Measurements from ENCODE around the gene XYLB. TPM values are rescaled to one million over a fixed set of nuclear protein-coding genes. Genes with fewer than 3 reads are reported as not detected.
A peak's percentile ranks its signal among the peaks of the same experiment; 100 is the strongest.

Gene XYLB
- total and polyA plus RNA-seq, 4 experiments from 2014 or later: 0.22 to 0.61 (median 0.47) TPM

DNA sequence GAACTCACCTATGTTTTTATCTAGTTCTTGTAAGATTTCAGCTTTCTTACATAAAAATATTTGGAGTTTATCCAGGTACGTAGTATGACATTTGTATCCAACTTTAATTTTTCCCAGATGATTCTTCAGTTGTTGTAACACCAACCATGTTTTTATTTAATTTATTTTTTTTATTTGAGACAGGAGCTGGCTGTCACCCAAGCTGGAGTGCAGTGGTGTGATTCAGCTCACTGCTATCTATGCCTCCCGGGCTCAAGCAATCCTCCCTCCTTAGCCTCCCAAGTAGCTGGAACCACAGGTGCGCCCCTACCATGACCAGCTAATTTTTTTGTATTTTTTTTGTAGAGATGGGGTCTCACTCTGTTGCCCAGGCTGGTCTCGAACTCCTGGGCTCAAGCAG, 6.6 kb downstream of the XYLB start:
- Mint-ChIP-seq H3K4me1 (peaks cover 0 to 2% (median under 1%) of the 10 kb centered on the region in 4 donors), H3K4me3 (no peak overlapping the region), H3K27me3 (no peaks in the 10 kb centered on the region), H3K9me3 (no peaks in the 10 kb centered on the region), H3K36me3 (no peaks in the 10 kb centered on the region), H3K27ac (no peak overlapping the region)
- intact Hi-C loops (cut with micrococcal nuclease): no loop called here
- ChIA-PET CTCF (ENCODE audit: partially characterized antibody) (interaction anchor here (1.3 kb wide), 1 partner anchor 127 kb away, joined by 8 read pairs; no protein-coding TSS in a partner anchor), POLR2A (ENCODE audit: partially characterized antibody) (no interaction called here)
- no peak for DNase-seq
- Histone ChIP-seq H3K27me3 (ENCODE audit: insufficient read depth, low read length) (no peaks in the 10 kb centered on the region), H3K4me3 (ENCODE audit: low read length in 2 of 2) (no peak overlapping the region), H3K9me3 (ENCODE audit: control insufficient read depth in 1 of 2, low read length in 2 of 2) (no peaks in the 10 kb centered on the region), H3K27ac (ENCODE audit: low read depth, low read length) (no peak overlapping the region), H3K4me1 (ENCODE audit: insufficient read depth, low read length) (no peaks in the 10 kb centered on the region), H3K36me3 (ENCODE audit: insufficient read depth, low read length) (no peaks in the 10 kb centered on the region)

DNA sequence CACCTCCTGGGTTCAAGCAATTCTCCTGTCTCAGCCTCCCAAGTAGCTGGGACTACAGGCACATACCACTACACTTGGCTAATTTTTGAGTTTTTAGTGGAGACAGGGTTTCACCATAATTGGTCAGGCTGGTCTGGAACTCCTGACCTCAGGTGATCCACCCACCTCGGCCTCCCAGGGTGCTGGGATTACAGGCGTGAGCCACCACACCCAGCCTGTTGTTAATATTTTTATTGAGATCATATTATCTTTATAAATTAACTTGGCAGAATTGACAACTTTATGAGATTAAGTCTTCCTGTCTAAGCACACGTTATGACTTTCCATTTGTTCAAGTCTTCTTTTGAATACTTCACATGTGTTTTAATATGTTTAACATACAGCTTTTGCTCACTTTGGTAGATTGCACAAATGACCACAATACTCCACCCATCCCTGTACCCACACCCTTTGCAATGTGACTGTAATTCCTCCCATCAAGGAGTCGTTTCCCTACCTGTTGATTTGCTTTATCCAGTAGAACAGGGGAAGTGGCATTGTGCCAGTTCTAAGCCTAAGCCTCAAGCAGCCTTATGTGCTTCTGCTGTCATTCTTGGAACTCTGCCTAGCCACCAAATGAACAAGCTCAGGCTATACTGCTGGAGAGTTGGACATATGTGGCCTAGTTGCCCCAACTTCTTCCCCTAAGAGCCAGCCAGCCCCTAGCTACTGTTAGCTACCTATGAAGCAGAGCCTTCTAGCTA, 8.2 kb downstream of the XYLB start:
- Histone ChIP-seq H3K4me3 (ENCODE audit: low read length in 2 of 2) (no peak overlapping the region), H3K9me3 (ENCODE audit: control insufficient read depth in 1 of 2, low read length in 2 of 2) (no peaks in the 10 kb centered on the region), H3K27ac (ENCODE audit: low read depth, low read length) (no peak overlapping the region), H3K36me3 (ENCODE audit: insufficient read depth, low read length) (no peaks in the 10 kb centered on the region), H3K4me1 (ENCODE audit: insufficient read depth, low read length) (no peaks in the 10 kb centered on the region), H3K27me3 (ENCODE audit: insufficient read depth, low read length) (no peaks in the 10 kb centered on the region)
- Mint-ChIP-seq H3K9me3 (no peaks in the 10 kb centered on the region), H3K27ac (peak overlapping the region in 1 of 7 donors; percentile 9), H3K4me3 (no peak overlapping the region), H3K36me3 (no peaks in the 10 kb centered on the region), H3K4me1 (no peaks in the 10 kb centered on the region), H3K27me3 (no peaks in the 10 kb centered on the region)
- DNase-seq: no peak
- CTCF ChIA-PET (ENCODE audit: partially characterized antibody): interaction anchor here (1.1 to 1.6 kb wide), 2 partner anchors 8 to 126 kb away, joined by 3 to 12 read pairs; partner anchors contain the start of gene XYLB
- intact Hi-C loops (cut with micrococcal nuclease): no loop called here
- POLR2A ChIA-PET (ENCODE audit: partially characterized antibody): no interaction called here

GRCh38 chr3:38359038-38359437, 12.5 kb downstream of the XYLB start:
- Histone ChIP-seq H3K4me1 (ENCODE audit: insufficient read depth, low read length) (no peaks in the 10 kb centered on the region), H3K27ac (ENCODE audit: low read depth, low read length) (no peak overlapping the region), H3K36me3 (ENCODE audit: insufficient read depth, low read length) (no peaks in the 10 kb centered on the region), H3K9me3 (ENCODE audit: control insufficient read depth in 1 of 2, low read length in 2 of 2) (no peaks in the 10 kb centered on the region), H3K27me3 (ENCODE audit: insufficient read depth, low read length) (no peaks in the 10 kb centered on the region), H3K4me3 (ENCODE audit: low read length in 2 of 2) (no peak overlapping the region)
- DNase-seq: no peak
- intact Hi-C loops (cut with micrococcal nuclease): no loop called here
- no peaks in the 10 kb centered on the region for H3K36me3 Mint-ChIP-seq
- H3K4me3 Mint-ChIP-seq: no peak overlapping the region
- no peaks in the 10 kb centered on the region for H3K9me3 Mint-ChIP-seq
- H3K4me1 Mint-ChIP-seq: peaks cover 0 to under 1% (median under 1%) of the 10 kb centered on the region in 4 donors
- no peaks in the 10 kb centered on the region for H3K27me3 Mint-ChIP-seq
- no peak overlapping the region for H3K27ac Mint-ChIP-seq
- CTCF ChIA-PET (ENCODE audit: partially characterized antibody): interaction anchor here (1.7 kb wide), 1 partner anchor 13 kb away, joined by 7 read pairs; the partner anchor contains the start of gene XYLB
- POLR2A ChIA-PET (ENCODE audit: partially characterized antibody): no interaction called here

- Mint-ChIP-seq H3K4me1 (peaks cover 5 to 9% (median 7%) of the 10 kb centered on the region in 4 donors), H3K36me3 (no peaks in the 10 kb centered on the region), H3K4me3 (no peak overlapping the region), H3K27ac (no peak overlapping the region), H3K9me3 (no peaks in the 10 kb centered on the region), H3K27me3 (no peaks in the 10 kb centered on the region)
- ChIA-PET CTCF (ENCODE audit: partially characterized antibody) (no interaction called here), POLR2A (ENCODE audit: partially characterized antibody) (no interaction called here)
- no peaks in the 10 kb centered on the region for H3K36me3 ChIP-seq (ENCODE audit: insufficient read depth, low read length)
- intact Hi-C loops (cut with micrococcal nuclease): no loop called here
- peaks cover 6% of the 10 kb centered on the region for H3K4me1 ChIP-seq (ENCODE audit: insufficient read depth, low read length)
- H3K27me3 ChIP-seq (ENCODE audit: insufficient read depth, low read length): no peaks in the 10 kb centered on the region
- no peak overlapping the region for H3K4me3 ChIP-seq (ENCODE audit: low read length in 2 of 2)
- no peak for DNase-seq
- no peaks in the 10 kb centered on the region for H3K9me3 ChIP-seq (ENCODE audit: control insufficient read depth in 1 of 2, low read length in 2 of 2)
- no peak overlapping the region for H3K27ac ChIP-seq (ENCODE audit: low read depth, low read length)
These were observed 13.8 kb downstream of the XYLB start for GRCh38 chr3:38360345-38360744.

DNA sequence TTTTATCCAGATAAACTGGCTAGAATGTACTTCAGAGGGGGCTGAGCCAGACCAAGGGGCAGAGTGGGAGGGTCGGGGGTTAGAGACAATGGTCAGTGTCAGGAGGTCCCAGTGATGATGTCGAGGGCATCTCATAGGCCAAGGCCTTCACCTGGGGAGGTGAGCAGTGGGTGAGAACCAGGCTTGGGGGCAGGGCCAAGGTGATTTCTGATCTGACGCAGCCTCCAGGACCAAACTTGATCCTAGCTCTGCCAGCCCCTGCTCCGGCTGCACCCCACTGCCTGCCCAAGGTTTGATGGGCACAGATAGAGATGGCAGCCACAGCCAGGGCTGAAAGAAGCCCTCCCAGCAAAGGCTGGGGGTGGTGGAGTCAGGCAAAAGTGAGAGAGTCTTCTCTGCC, 14.9 kb downstream of the XYLB start:
- H3K27ac Mint-ChIP-seq: peak overlapping the region in 2 of 7 donors; percentile 42 to 48

DNA sequence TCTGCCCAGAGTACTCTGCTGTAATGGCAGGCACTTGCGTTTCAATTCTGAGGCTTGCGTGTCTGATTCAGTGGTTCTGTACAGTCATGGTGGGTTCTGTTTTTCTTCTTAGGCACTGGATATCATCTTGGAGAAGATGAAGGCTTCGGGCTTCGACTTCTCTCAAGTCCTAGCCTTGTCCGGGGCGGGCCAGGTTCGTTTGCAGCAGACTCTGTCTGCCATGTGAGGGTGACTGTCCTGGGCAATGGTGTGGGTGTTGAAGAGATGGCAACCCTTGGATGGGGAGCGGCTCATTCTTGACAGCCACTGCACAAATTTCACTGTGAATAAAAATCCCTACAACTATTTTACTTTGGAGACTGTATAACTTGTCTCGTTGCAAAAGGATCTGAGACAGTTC, 16.2 kb downstream of the XYLB start:
- Mint-ChIP-seq H3K27ac (no peak overlapping the region), H3K4me1 (peaks cover 5 to 9% (median 7%) of the 10 kb centered on the region in 4 donors), H3K36me3 (no peaks in the 10 kb centered on the region), H3K27me3 (no peaks in the 10 kb centered on the region), H3K4me3 (no peak overlapping the region), H3K9me3 (no peaks in the 10 kb centered on the region)
- H3K4me1 ChIP-seq (ENCODE audit: insufficient read depth, low read length): peaks cover 6% of the 10 kb centered on the region
- H3K27ac ChIP-seq (ENCODE audit: low read depth, low read length): no peak overlapping the region
- ChIA-PET CTCF (ENCODE audit: partially characterized antibody) (interaction anchor here (1.2 kb wide), 1 partner anchor 117 kb away, joined by 5 read pairs; no protein-coding TSS in a partner anchor), POLR2A (ENCODE audit: partially characterized antibody) (no interaction called here)
- no peaks in the 10 kb centered on the region for H3K27me3 ChIP-seq (ENCODE audit: insufficient read depth, low read length)
- DNase-seq: no peak
- no peak overlapping the region for H3K4me3 ChIP-seq (ENCODE audit: low read length in 2 of 2)
- intact Hi-C loops (cut with micrococcal nuclease): no loop called here
- H3K9me3 ChIP-seq (ENCODE audit: control insufficient read depth in 1 of 2, low read length in 2 of 2): no peaks in the 10 kb centered on the region
- H3K36me3 ChIP-seq (ENCODE audit: insufficient read depth, low read length): no peaks in the 10 kb centered on the region

More for the DNA sequence above, 14.9 kb downstream of the XYLB start:
- H3K4me3 Mint-ChIP-seq: no peak overlapping the region
- POLR2A ChIA-PET (ENCODE audit: partially characterized antibody): interaction anchor here (0.6 kb wide), 1 partner anchor 501 kb away, joined by 3 read pairs; no protein-coding TSS in a partner anchor
- no peaks in the 10 kb centered on the region for H3K36me3 Mint-ChIP-seq
- H3K9me3 ChIP-seq (ENCODE audit: control insufficient read depth in 1 of 2, low read length in 2 of 2): no peaks in the 10 kb centered on the region
- no peaks in the 10 kb centered on the region for H3K9me3 Mint-ChIP-seq
- no peak for DNase-seq
- no peak overlapping the region for H3K27ac ChIP-seq (ENCODE audit: low read depth, low read length)
- H3K4me3 ChIP-seq (ENCODE audit: low read length in 2 of 2): no peak overlapping the region
- H3K4me1 Mint-ChIP-seq: peaks cover 5 to 9% (median 7%) of the 10 kb centered on the region in 4 donors
- intact Hi-C loops (cut with micrococcal nuclease): no loop called here
- H3K36me3 ChIP-seq (ENCODE audit: insufficient read depth, low read length): no peaks in the 10 kb centered on the region
- H3K27me3 ChIP-seq (ENCODE audit: insufficient read depth, low read length): no peaks in the 10 kb centered on the region
- peaks cover 6% of the 10 kb centered on the region for H3K4me1 ChIP-seq (ENCODE audit: insufficient read depth, low read length)
- no peaks in the 10 kb centered on the region for H3K27me3 Mint-ChIP-seq
- CTCF ChIA-PET (ENCODE audit: partially characterized antibody): interaction anchor here (1.2 to 1.7 kb wide), 2 partner anchors 15 to 119 kb away, joined by 4 to 5 read pairs; partner anchors contain the start of gene XYLB

DNA sequence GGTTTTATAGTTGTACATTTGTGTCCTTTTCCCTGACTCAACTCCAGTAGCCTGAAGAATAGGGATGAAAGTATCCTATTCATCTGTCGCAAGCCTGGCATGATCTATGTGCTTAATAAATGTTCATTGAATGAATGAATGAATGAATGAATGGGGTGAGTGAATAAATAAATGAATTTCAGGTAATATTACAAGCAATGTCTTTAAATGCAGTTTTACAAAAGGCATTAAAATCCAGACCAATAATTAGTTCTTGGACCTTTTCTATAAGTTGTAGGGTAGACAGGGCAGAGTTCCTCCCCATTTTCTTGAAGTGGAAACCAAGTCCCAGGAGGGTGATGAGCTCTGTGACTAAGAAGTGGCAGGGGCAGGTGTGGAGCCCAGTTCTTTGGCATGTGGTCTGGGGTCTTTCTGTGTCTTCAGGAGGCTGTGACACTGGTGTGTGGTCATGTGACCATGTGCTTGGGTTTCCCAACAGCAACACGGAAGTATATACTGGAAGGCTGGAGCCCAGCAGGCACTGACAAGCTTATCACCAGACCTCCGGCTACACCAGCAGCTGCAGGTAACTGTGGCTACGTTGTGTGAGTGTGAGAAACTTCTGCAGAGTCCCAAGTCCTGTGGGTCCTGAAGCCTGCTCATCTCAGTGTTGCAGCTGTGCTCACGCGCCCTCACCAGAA, 18.3 kb downstream of the XYLB start:
- CTCF ChIA-PET (ENCODE audit: partially characterized antibody): no interaction called here

More for the DNA sequence above, 18.3 kb downstream of the XYLB start:
- no peaks in the 10 kb centered on the region for H3K36me3 Mint-ChIP-seq
- Histone ChIP-seq H3K27ac (ENCODE audit: low read depth, low read length) (no peak overlapping the region), H3K36me3 (ENCODE audit: insufficient read depth, low read length) (no peaks in the 10 kb centered on the region), H3K27me3 (ENCODE audit: insufficient read depth, low read length) (no peaks in the 10 kb centered on the region), H3K4me1 (ENCODE audit: insufficient read depth, low read length) (peaks cover 6% of the 10 kb centered on the region), H3K9me3 (ENCODE audit: control insufficient read depth in 1 of 2, low read length in 2 of 2) (no peaks in the 10 kb centered on the region), H3K4me3 (ENCODE audit: low read length in 2 of 2) (no peak overlapping the region)
- POLR2A ChIA-PET (ENCODE audit: partially characterized antibody): no interaction called here
- no peaks in the 10 kb centered on the region for H3K27me3 Mint-ChIP-seq
- no peak for DNase-seq
- H3K4me3 Mint-ChIP-seq: no peak overlapping the region
- no peak overlapping the region for H3K27ac Mint-ChIP-seq
- H3K4me1 Mint-ChIP-seq: peaks cover 5 to 9% (median 7%) of the 10 kb centered on the region in 4 donors
- intact Hi-C loops (cut with micrococcal nuclease): no loop called here
- H3K9me3 Mint-ChIP-seq: peaks cover 0 to 2% (median 0%) of the 10 kb centered on the region in 8 donors

Data from CD4-positive, alpha-beta memory T cell (primary cell).